ENCODE measurements around the gene EIF4G3.
"Not testable (repeated sequence)": the region's sequence is repeated elsewhere in the genome, so short reads cannot be mapped to it uniquely, and the experiment has no call there.

The EIF4G3 gene

GRCh38 chr1:21143752-21144151, 32.9 kb downstream of the EIF4G3 start:
- no peak overlapping the region for H3K27ac ChIP-seq (ENCODE audit: poor library complexity, severe bottlenecking)
- no peak for ATAC-seq (ENCODE audit: low read depth)

GRCh38 chr1:21143138-21143537, 33.6 kb downstream of the EIF4G3 start:
- peaks cover 27% of the 10 kb centered on the region for H3K36me3 ChIP-seq (ENCODE audit: low read depth)
- no peaks in the 10 kb centered on the region for H3K4me1 ChIP-seq (ENCODE audit: insufficient read depth, poor library complexity, severe bottlenecking)
- no peak for ATAC-seq (ENCODE audit: low read depth)
- DNase-seq (ENCODE audit: low spot score) = no peak
- no peaks in the 10 kb centered on the region for H3K9me3 ChIP-seq (ENCODE audit: severe bottlenecking)
- no peak overlapping the region for H3K27ac ChIP-seq (ENCODE audit: poor library complexity, severe bottlenecking)
- H3K27me3 ChIP-seq (ENCODE audit: insufficient read depth, poor library complexity, severe bottlenecking) = no peaks in the 10 kb centered on the region
- TF ChIP-seq CTCF (IDR thresholded peaks at IDR 0.05; ENCODE audit: poor library complexity, severe bottlenecking) = no peak
- H3K4me3 ChIP-seq (ENCODE audit: severe bottlenecking) = no peak overlapping the region

More at GRCh38 chr1:21143752-21144151, 32.9 kb downstream of the EIF4G3 start:
- peaks cover under 1% of the 10 kb centered on the region for H3K4me1 ChIP-seq (ENCODE audit: insufficient read depth, poor library complexity, severe bottlenecking)
- DNase-seq (ENCODE audit: low spot score) = no peak
- no peak for TF ChIP-seq CTCF (IDR thresholded peaks at IDR 0.05; ENCODE audit: poor library complexity, severe bottlenecking)
- no peaks in the 10 kb centered on the region for H3K27me3 ChIP-seq (ENCODE audit: insufficient read depth, poor library complexity, severe bottlenecking)
- H3K9me3 ChIP-seq (ENCODE audit: severe bottlenecking) = no peaks in the 10 kb centered on the region
- H3K36me3 ChIP-seq (ENCODE audit: low read depth) = peaks cover 34% of the 10 kb centered on the region
- no peak overlapping the region for H3K4me3 ChIP-seq (ENCODE audit: severe bottlenecking)

- no peaks in the 10 kb centered on the region for H3K27me3 ChIP-seq (ENCODE audit: insufficient read depth, poor library complexity, severe bottlenecking)
- H3K36me3 ChIP-seq (ENCODE audit: low read depth) = peaks cover 30% of the 10 kb centered on the region
- no peak for DNase-seq (ENCODE audit: low spot score)
- H3K4me3 ChIP-seq (ENCODE audit: severe bottlenecking) = no peak overlapping the region
- no peaks in the 10 kb centered on the region for H3K9me3 ChIP-seq (ENCODE audit: severe bottlenecking)
- no peak for ATAC-seq (ENCODE audit: low read depth)
- H3K4me1 ChIP-seq (ENCODE audit: insufficient read depth, poor library complexity, severe bottlenecking) = no peaks in the 10 kb centered on the region
- no peak for TF ChIP-seq CTCF (IDR thresholded peaks at IDR 0.05; ENCODE audit: poor library complexity, severe bottlenecking)
- no peak overlapping the region for H3K27ac ChIP-seq (ENCODE audit: poor library complexity, severe bottlenecking)
Observed at GRCh38 chr1:21141030-21141429, 35.7 kb downstream of the EIF4G3 start.

GRCh38 chr1:21139601-21140000, 37.1 kb downstream of the EIF4G3 start:
- Histone ChIP-seq H3K27ac (ENCODE audit: poor library complexity, severe bottlenecking) (no peak overlapping the region), H3K36me3 (ENCODE audit: low read depth) (peaks cover 42% of the 10 kb centered on the region), H3K4me3 (ENCODE audit: severe bottlenecking) (no peak overlapping the region), H3K9me3 (ENCODE audit: severe bottlenecking) (no peaks in the 10 kb centered on the region), H3K27me3 (ENCODE audit: insufficient read depth, poor library complexity, severe bottlenecking) (no peaks in the 10 kb centered on the region), H3K4me1 (ENCODE audit: insufficient read depth, poor library complexity, severe bottlenecking) (no peaks in the 10 kb centered on the region)
- ATAC-seq (ENCODE audit: low read depth) = no peak
- no peak for DNase-seq (ENCODE audit: low spot score)
- TF ChIP-seq CTCF (IDR thresholded peaks at IDR 0.05; ENCODE audit: poor library complexity, severe bottlenecking) = no peak

DNA sequence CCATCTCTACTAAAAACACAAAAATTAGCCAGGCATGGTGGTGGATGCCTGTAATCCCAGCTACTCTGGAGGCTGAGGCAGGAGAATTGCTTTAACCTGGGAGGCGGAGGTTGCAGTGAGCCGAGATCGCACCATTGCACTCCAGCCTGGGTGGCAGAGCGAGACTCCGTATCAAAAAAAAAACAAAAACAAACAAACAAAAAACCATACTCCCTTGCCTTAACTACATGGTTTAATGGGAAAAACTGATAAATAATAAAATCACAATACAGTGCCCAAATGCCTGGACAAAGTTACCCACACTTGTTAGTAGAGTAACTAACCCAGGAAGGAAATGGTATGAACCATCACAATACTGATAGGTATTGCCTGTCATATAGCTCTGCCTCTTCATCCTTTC, 40.4 kb downstream of the EIF4G3 start:
- not testable (repeated sequence) for H3K27ac ChIP-seq (ENCODE audit: poor library complexity, severe bottlenecking); ATAC-seq (ENCODE audit: low read depth); H3K4me3 ChIP-seq (ENCODE audit: severe bottlenecking); DNase-seq (ENCODE audit: low spot score); H3K27me3 ChIP-seq (ENCODE audit: insufficient read depth, poor library complexity, severe bottlenecking); H3K9me3 ChIP-seq (ENCODE audit: severe bottlenecking); H3K4me1 ChIP-seq (ENCODE audit: insufficient read depth, poor library complexity, severe bottlenecking)
- H3K36me3 ChIP-seq (ENCODE audit: low read depth) = peaks cover 53% of the 10 kb centered on the region

Data from RWPE2 (cell line).